Panc1 (cell line): ENCODE measurements around the gene CPLX1. TPM values are rescaled to one million over a fixed set of nuclear protein-coding genes. Genes with fewer than 3 reads are reported as not detected.

Experiments used
- ATAC-seq: fragments of 200-7000 bp; cut with Tn5 transposase; 2 replicates; pipeline ENCODE4 v1.9.1; 2020; ENCODE audit warnings: mild to moderate bottlenecking, moderate library complexity
- BruUV-seq: library from RNA; stranded (reverse); fragments of 400-500 nt; replicated peaks from 2 replicates; lab custom pipeline; 2021; lab: Mats Ljungman, UMichigan
- CTCF ChIA-PET: fragments of 300-600 bp; sonication (Branson Sonifier 250); formaldehyde crosslinking; loops from one replicate; lab custom pipeline; 2022; ENCODE audit warnings: antibody characterized with exemption; lab: Charles Lee
- POLR2A ChIA-PET: fragments of 300-600 bp; sonication (Branson Sonifier 250); formaldehyde crosslinking; loops from one replicate; lab custom pipeline; 2022; ENCODE audit warnings: antibody characterized with exemption; lab: Charles Lee
- DNase-seq: peaks from one replicate; pipeline ENCODE4 v3.0.0-alpha.2; 2010; ENCODE audit warnings: low read depth, low spot score
- H3K27ac ChIP-seq: 2 replicates; pipeline ENCODE4 v1.5.1; 2011; ENCODE audit warnings: mild to moderate bottlenecking, low read length, inconsistent platforms
- H3K27me3 ChIP-seq: fragments of 200-500 bp; sonication (Bioruptor generic); 2 replicates; pipeline ENCODE4 v1.6.0; 2014; ENCODE audit warnings: low read length, inconsistent platforms; ENCODE audit not compliant: control insufficient read depth, insufficient read depth
- H3K36me3 ChIP-seq: fragments of 200-500 bp; sonication (Bioruptor generic); 2 replicates; pipeline ENCODE4 v1.5.1; 2014; ENCODE audit warnings: inconsistent platforms, mild to moderate bottlenecking, low read length, moderate library complexity; ENCODE audit not compliant: control insufficient read depth, insufficient read depth
- H3K4me1 ChIP-seq: 2 replicates; pipeline ENCODE4 v1.5.1; 2011; ENCODE audit warnings: inconsistent platforms, mild to moderate bottlenecking, low read length, moderate library complexity; ENCODE audit not compliant: control insufficient read depth, insufficient read depth
- H3K4me3 ChIP-seq, 2 experiments: 2 replicates each; pipeline ENCODE4 v1.5.1; 2011 to 2012; ENCODE audit warnings: low read depth in 2 of 2, low read length in 2 of 2, mild to moderate bottlenecking in 2 of 2, inconsistent platforms in 1 of 2, moderate library complexity in 1 of 2
- H3K9me3 ChIP-seq: fragments of 200-500 bp; sonication (Bioruptor generic); 2 replicates; pipeline ENCODE4 v1.5.1; 2014; ENCODE audit warnings: low read depth, mild to moderate bottlenecking, inconsistent platforms, low read length, moderate library complexity; ENCODE audit not compliant: control insufficient read depth, insufficient read depth
- POLR2AphosphoS5 ChIP-seq: IDR thresholded peaks from 2 replicates; pipeline ENCODE4 v1.6.1; 2012; ENCODE audit warnings: mild to moderate bottlenecking, low read depth, low read length, moderate library complexity
- SIN3A ChIP-seq: IDR thresholded peaks from 2 replicates; pipeline ENCODE4 v1.6.1; 2012; ENCODE audit warnings: low read depth, mild to moderate bottlenecking, low read length, moderate library complexity, borderline replicate concordance; ENCODE audit not compliant: insufficient read depth
- TCF7L2 ChIP-seq: IDR thresholded peaks from 2 replicates; pipeline ENCODE4 v1.6.1; 2011; ENCODE audit warnings: mild to moderate bottlenecking, low read depth, low read length, inconsistent platforms
- in situ Hi-C: cut with HindIII; loops from 2 replicates; pipeline ENCODE4 v1.10.0; 2016; ENCODE audit warnings: low sequenced_read_pairs, low pct_unique_long_range_greater_than_20kb
- intact Hi-C: fragments of 100-400 bp; cut with micrococcal nuclease; formaldehyde crosslinking; loops from one replicate; pipeline ENCODE4 v1.10.0; 2022; ENCODE audit not compliant: unreplicated experiment
- total RNA-seq: library from RNA; stranded (reverse); gene quantifications from one replicate; pipeline ENCODE4 v1.2.1, GENCODE V29; 2021; ENCODE audit not compliant: unreplicated experiment
- TF ChIP-seq, protein P1 (sequence below), 2 experiments: IDR thresholded peaks; 2 replicates each; pipeline ENCODE4 v1.6.1; 2011 to 2012; ENCODE audit warnings: low read depth in 2 of 2, control low read depth in 1 of 2, low read length in 1 of 2, mild to moderate bottlenecking in 1 of 2, moderate library complexity in 1 of 2; ENCODE audit not compliant: insufficient read depth in 1 of 2
- TF ChIP-seq, protein P2 (sequence below): fragments of 450-650 bp; IDR thresholded peaks from 2 replicates; pipeline ENCODE4 v1.5.1; 2017; ENCODE audit warnings: mild to moderate bottlenecking

CPLX1 gene
- total RNA-seq, 1 experiment from 2014 or later, result 6.7 TPM

GRCh38 chr4:791252-791897 is 34.6 kb downstream of the CPLX1 start:
- H3K4me1 ChIP-seq, result peaks cover 4% of the 10 kb centered on the region
- ATAC-seq (no peak), DNase-seq (no peak)
- ChIA-PET CTCF (no interaction called here), POLR2A (no interaction called here)
- no TSS peak for BruUV-seq
- no peaks in the 10 kb centered on the region for H3K9me3 ChIP-seq
- no peaks in the 10 kb centered on the region for H3K27me3 ChIP-seq
- no peak for TF ChIP-seq SIN3A
- TF ChIP-seq, protein P1, sequence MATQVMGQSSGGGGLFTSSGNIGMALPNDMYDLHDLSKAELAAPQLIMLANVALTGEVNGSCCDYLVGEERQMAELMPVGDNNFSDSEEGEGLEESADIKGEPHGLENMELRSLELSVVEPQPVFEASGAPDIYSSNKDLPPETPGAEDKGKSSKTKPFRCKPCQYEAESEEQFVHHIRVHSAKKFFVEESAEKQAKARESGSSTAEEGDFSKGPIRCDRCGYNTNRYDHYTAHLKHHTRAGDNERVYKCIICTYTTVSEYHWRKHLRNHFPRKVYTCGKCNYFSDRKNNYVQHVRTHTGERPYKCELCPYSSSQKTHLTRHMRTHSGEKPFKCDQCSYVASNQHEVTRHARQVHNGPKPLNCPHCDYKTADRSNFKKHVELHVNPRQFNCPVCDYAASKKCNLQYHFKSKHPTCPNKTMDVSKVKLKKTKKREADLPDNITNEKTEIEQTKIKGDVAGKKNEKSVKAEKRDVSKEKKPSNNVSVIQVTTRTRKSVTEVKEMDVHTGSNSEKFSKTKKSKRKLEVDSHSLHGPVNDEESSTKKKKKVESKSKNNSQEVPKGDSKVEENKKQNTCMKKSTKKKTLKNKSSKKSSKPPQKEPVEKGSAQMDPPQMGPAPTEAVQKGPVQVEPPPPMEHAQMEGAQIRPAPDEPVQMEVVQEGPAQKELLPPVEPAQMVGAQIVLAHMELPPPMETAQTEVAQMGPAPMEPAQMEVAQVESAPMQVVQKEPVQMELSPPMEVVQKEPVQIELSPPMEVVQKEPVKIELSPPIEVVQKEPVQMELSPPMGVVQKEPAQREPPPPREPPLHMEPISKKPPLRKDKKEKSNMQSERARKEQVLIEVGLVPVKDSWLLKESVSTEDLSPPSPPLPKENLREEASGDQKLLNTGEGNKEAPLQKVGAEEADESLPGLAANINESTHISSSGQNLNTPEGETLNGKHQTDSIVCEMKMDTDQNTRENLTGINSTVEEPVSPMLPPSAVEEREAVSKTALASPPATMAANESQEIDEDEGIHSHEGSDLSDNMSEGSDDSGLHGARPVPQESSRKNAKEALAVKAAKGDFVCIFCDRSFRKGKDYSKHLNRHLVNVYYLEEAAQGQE (IDR thresholded peaks at IDR 0.05; ENCODE audit: insufficient read depth in 1 of 2, low read depth in 2 of 2, low read length in 1 of 2), result no peak
- TF ChIP-seq, protein P2, sequence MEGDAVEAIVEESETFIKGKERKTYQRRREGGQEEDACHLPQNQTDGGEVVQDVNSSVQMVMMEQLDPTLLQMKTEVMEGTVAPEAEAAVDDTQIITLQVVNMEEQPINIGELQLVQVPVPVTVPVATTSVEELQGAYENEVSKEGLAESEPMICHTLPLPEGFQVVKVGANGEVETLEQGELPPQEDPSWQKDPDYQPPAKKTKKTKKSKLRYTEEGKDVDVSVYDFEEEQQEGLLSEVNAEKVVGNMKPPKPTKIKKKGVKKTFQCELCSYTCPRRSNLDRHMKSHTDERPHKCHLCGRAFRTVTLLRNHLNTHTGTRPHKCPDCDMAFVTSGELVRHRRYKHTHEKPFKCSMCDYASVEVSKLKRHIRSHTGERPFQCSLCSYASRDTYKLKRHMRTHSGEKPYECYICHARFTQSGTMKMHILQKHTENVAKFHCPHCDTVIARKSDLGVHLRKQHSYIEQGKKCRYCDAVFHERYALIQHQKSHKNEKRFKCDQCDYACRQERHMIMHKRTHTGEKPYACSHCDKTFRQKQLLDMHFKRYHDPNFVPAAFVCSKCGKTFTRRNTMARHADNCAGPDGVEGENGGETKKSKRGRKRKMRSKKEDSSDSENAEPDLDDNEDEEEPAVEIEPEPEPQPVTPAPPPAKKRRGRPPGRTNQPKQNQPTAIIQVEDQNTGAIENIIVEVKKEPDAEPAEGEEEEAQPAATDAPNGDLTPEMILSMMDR, result no peak
- TF ChIP-seq TCF7L2, result no peak
- no peak for TF ChIP-seq POLR2AphosphoS5
- no peak overlapping the region for H3K4me3 ChIP-seq
- in situ Hi-C loops, result no loop called here
- intact Hi-C loops, result no loop called here
- no peaks in the 10 kb centered on the region for H3K36me3 ChIP-seq
- no peak overlapping the region for H3K27ac ChIP-seq

DNA sequence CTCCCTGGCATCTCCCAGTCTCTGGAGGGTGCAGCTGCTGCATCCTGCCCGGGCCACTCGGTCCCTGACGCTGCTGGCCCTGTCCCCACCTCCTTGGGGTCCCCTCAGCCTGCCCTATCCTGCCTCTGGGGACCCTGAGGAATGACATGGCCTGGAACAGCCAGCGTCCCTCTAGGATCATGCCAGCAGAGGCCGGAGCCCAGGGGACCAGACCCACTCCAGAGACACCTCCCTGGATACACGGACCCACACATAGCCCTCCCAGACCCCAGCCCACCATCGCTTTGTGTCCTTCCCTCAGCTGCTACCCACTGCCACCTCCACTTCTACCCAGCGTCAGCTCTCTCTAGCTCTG is 35.5 kb downstream of the CPLX1 start:
- DNase-seq (no peak), ATAC-seq (no peak)
- no TSS peak for BruUV-seq
- no peaks in the 10 kb centered on the region for H3K36me3 ChIP-seq
- no peak overlapping the region for H3K4me3 ChIP-seq
- H3K27me3 ChIP-seq, result no peaks in the 10 kb centered on the region
- no peak overlapping the region for H3K27ac ChIP-seq
- intact Hi-C loops (no loop called here), in situ Hi-C loops (no loop called here)
- CTCF ChIA-PET, result no interaction called here
- H3K9me3 ChIP-seq, result no peaks in the 10 kb centered on the region
- TF ChIP-seq, protein P2, result no peak
- TF ChIP-seq SIN3A (no peak), TCF7L2 (no peak), POLR2AphosphoS5 (no peak)
- TF ChIP-seq, protein P1 (IDR thresholded peaks at IDR 0.05; ENCODE audit: insufficient read depth in 1 of 2, low read depth in 2 of 2, low read length in 1 of 2), result no peak
- H3K4me1 ChIP-seq, result peaks cover 4% of the 10 kb centered on the region
- POLR2A ChIA-PET, result no interaction called here
